Measurements from ENCODE around the gene ROBO1.

Gene ROBO1

DNA sequence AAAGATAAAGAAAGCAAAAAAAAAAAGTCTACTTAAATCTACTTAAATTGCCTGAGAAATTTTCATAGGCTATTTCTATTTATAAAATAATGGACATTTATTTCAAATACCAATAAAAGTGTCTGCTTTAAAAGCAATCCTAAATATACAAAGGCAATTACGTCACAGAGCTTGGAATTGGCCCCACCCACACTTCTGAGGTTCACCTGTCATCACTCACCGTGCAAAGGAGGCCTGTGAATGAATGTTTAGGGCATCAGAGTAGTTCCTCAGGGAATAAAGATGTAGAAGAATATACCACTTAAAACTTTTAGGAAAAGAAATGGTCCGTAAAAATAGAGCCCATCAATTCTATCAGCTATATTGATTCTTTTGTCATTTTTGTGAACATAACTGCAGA is 621.8 kb downstream of the ROBO1 start:
- DNase-seq: no peak

- no peak for DNase-seq
Observed at GRCh38 chr3:79140708-79141107, 627.1 kb downstream of the ROBO1 start.

DNA sequence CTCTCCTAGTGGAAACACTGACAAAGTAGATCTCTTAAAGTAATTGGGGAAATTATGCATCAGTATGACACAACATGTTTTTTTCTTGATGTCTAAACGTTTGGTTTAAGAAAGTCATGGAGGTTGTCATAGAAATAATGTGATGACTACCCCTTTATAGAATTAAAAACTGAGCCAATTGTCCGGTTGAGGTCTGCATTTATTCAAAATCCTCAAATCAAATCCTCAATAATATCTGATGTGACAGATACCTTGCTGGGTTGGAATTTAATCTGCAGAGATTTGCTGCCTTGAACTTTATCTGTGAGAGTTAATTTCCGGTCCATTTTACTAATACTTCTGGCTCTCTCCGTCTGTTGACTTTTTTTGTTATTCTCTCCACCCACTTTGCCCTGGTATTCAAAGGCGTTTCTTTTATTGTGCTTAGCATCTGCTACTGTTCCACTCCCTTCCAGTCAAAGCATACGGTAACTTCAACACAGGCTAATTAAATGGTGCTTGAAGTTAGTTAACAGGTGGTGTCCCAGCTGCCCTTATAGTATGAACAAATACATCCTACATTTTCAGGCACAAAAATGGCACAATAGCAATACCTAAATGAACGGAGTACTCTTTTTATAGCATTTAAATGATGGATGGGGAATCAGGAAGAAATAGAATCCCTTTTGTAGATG is 628.3 kb downstream of the ROBO1 start:
- DNase-seq: no peak

DNA sequence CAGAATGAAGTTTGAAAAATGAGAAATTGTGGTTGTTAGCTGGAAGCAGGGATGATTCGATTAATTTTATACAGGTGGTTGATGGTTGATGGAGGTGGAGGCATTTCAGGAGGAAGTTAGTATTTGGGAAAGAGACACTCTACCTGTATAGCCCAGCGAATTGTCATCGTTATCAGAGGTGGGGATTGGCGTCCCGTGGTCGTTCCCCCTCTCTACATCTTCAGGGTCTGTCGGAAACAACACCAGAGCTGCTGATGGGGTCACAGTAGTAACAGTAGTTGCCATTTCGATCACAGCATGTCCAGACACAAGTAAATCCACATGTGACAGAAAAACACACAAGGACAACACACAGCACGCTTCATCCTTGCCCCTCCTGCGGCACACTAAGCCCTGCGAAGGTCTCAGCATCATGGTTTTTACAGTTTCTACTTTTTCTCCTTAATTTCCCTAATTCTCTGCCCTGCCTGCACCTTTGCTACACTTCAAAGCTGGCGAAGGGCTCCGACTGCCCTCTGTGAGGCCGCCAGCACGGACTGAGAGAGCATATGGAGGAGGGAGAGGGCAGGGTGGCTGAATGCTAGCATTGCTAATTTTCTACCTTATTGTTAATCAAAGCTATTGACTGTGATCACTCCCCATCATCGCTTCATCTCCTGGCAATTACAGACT is 642.3 kb downstream of the ROBO1 start:
- DNase-seq: no peak

DNA sequence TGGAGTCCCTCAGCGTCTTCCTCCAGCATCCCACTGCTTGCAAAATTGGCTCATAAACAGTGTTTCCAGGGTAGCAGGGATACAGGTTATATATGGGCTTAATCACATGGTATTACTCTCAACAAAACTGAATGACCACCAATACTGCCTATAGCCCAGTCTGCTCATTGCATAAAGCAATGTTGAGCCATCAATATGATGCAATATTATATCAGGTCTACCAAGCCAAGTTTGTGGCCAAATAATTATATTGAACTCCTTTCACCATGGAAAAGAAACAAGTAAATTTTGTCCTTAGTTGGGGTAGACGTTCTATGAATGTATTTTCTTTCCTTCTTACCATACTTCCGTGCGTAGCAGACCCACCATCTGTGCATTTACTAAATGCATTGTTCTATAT is 652.3 kb downstream of the ROBO1 start:
- no peak for DNase-seq

- DNase-seq: no peak
Observed at GRCh38 chr3:79113876-79114275, 653.9 kb downstream of the ROBO1 start.

DNA sequence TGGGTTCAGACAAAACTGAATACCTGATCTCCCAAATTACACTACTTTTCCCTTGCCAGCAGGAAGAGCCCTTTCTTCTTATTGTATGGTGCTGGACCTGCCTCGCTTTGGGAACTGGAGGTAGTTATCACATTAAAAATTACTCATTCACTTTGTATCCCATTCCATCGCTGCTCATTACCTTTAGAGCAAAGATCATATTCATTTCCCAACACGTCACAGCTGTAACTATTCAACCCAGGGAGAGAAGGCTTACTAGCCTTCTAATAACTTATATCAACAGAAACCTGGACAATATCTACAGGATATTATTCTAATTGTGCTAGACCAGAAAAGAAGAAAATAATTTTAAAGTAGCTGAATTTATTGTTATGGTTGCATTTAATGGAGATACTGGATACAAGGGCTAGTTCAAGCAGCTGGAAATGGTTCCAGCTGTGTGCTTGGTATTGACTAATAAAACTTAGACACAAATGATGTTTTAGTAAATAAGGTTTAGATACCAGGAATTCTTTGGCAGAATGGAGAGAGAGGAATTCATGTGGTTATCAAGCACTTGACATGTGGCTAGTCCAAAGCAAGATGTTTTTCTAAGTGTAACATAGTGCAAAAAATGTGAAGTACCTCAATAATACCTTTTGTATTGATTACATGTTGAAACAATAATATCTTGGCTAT is 656.3 kb downstream of the ROBO1 start:
- DNase-seq: no peak

GRCh38 chr3:79109754-79110153 is 658.0 kb downstream of the ROBO1 start:
- DNase-seq: no peak

- DNase-seq: no peak
Observed at GRCh38 chr3:79103307-79103706, 664.5 kb downstream of the ROBO1 start.

DNA sequence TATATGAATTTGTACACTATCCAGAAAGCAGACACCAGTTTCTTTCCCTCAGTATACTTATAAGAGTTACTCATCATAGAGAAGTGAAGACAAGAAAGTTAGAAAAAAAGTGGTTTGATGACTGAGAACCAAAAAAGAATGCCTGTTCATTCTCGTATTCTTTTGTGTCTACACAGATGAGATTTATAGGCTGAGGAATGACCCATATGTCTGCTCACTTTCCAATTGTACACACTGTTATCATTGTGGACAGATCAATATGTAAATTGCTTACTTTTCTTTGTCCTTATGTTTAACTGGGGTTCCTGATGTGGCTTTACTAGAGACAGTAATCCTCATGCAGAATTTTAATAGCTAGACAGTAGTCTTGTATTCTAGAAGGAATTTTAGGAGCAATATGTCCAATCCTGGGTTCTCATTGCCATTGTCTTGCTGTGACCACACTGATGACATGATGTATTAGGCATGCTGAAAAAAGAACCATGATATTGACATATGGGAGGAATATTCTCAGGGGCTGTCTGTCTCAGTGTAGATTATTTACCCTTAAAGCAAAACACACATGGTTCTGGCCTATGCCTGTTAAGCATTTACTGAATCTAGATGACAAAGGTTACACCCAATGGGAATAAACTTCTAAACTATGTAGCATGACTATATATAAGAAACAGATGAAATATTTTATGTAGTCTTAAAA is 669.7 kb downstream of the ROBO1 start:
- no peak for DNase-seq

- no peak for DNase-seq
Observed at GRCh38 chr3:79094654-79095053, 673.1 kb downstream of the ROBO1 start.

GRCh38 chr3:79086514-79086913 is 681.3 kb downstream of the ROBO1 start:
- DNase-seq: no peak

- no peak for DNase-seq
Observed at GRCh38 chr3:79085171-79085570, 682.6 kb downstream of the ROBO1 start.

- DNase-seq: no peak
Observed at GRCh38 chr3:79081335-79081734, 686.5 kb downstream of the ROBO1 start.

DNA sequence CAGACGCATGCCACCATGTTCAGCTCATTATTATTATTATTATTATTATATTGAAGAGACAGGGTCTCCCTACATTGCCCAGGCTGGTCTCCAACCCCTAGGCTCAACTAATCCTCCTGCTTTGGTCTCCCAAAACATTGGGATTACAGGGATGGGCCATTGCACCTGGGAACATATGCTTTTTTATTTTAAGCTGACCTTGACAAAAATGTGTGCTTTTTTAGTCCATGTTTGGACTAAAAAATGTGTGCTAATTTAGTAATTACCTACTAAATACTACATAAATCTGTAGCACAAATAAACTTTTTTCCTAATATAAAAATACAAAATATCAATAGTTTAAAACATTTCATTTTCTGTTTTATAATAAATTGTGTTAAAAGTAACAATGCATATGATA is 693.2 kb downstream of the ROBO1 start:
- no peak for DNase-seq

- DNase-seq: no peak
Observed at GRCh38 chr3:79067734-79068133, 700.1 kb downstream of the ROBO1 start.

DNA sequence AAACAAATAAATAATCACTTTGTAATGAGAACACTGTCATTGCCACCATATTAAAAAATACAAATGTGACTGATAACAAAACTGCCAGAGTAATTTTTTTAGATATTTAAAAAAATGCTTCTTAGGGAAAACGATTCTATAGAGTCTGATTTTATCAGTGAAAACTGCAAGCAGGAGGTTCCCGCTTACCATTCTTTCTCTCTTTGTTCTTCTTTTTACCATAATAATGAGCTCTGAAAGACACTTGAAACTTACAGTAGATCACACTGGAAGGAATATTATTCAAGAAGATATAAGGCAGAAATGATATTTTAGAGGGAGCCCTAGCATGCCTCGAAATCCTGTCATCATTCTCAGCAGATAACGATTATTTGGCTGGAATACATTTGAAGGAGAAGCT is 701.3 kb downstream of the ROBO1 start:
- no peak for DNase-seq

GRCh38 chr3:79063624-79064023 is 704.2 kb downstream of the ROBO1 start:
- no peak for DNase-seq

GRCh38 chr3:79057756-79058155 is 710.0 kb downstream of the ROBO1 start:
- no peak for DNase-seq

- DNase-seq: no peak
Observed at GRCh38 chr3:79056498-79056897, 711.3 kb downstream of the ROBO1 start.

- no peak for DNase-seq
Observed at GRCh38 chr3:79052054-79052681, 715.6 kb downstream of the ROBO1 start.

DNA sequence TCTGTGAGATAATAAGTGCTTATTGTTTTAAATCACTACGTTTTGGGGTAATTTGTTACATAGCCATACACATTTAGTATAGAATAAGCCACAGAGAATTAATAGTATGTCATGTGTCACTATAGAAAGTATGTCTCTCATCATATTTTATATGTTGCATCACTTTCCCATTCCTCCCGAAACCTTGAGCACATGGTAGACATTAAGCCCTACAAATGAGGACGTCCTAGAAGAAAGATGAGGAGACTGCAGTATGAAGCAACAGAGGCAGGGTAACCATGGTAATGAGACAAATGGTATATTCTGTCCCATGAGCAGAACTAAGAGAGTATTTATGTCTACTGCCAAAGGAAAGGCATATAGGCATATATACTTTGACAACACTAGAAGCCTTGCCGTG is 720.2 kb downstream of the ROBO1 start:
- no peak for DNase-seq

DNA sequence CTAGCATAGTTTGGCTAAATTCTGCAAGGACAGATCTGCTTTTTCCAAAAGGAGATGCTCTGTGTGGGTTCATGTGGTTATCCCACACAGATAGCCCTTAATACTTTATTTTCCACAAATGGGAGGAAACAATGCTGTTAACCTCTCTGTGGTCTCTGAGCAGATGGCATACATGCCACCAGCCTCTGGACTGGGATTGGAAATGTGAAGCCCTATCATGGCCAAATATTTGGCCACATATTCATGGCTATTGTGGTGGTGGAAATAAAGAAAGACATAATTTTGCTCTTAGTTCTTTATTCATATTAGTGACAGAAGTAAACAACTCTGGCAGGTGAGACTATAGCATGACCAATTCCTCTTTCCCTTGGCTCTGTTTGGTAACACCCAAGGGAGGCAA is 726.2 kb downstream of the ROBO1 start:
- no peak for DNase-seq

Data from activated effector memory CD4-positive, alpha-beta T cell treated with anti-CD3 and anti-CD28 coated beads, Interleukin-2, amount 50 U/mL, for 16 hours (primary cell).